ENCODE measurements around the gene CFLAR.

- TF ChIP-seq EZH2 (IDR thresholded peaks at IDR 0.05) (no peak), CTCF (IDR thresholded peaks at IDR 0.05) (no peak)
Observed at GRCh38 chr2:201130524-201131186, 14.7 kb downstream of the CFLAR start.
